Measurements from ENCODE around the gene WDR36.

- TF ChIP-seq EZH2 (IDR thresholded peaks at IDR 0.05; ENCODE audit: borderline replicate concordance, low read depth, low read length) (no peak), MAFK (IDR thresholded peaks at IDR 0.05; ENCODE audit: low read length) (no peak), ZNF274 (IDR thresholded peaks at IDR 0.05; ENCODE audit: borderline replicate concordance, low read depth, low read length) (no peak), POLR2B (IDR thresholded peaks at IDR 0.05; ENCODE audit: low read depth, partially characterized antibody) (no peak), ATF3 (IDR thresholded peaks at IDR 0.05) (no peak), ATF3 (CRISPR knock-in tag; conservative IDR thresholded peaks at IDR 0.05) (no peak), KAT2B (IDR thresholded peaks at IDR 0.05; ENCODE audit: low read depth, low read length) (no peak), MYC (IDR thresholded peaks at IDR 0.05; ENCODE audit: low read depth, low read length) (no peak), MYC (CRISPR knock-in tag; IDR thresholded peaks at IDR 0.05; ENCODE audit: borderline replicate concordance, low read depth) (no peak), SRSF9 (IDR thresholded peaks at IDR 0.05; ENCODE audit: borderline replicate concordance, low read depth, low read length) (no peak), ATF7 (IDR thresholded peaks at IDR 0.05) (no peak), POLR3A (IDR thresholded peaks at IDR 0.05; ENCODE audit: borderline replicate concordance, extremely low read depth, insufficient read depth, insufficient read length) (no peak), CREB5 (CRISPR knock-in tag; IDR thresholded peaks at IDR 0.05) (no peak), ZFX (CRISPR knock-in tag; IDR thresholded peaks at IDR 0.05) (no peak), ZNF609 (CRISPR knock-in tag; IDR thresholded peaks at IDR 0.05; ENCODE audit: borderline replicate concordance) (no peak), NFE2L1 (tag; IDR thresholded peaks at IDR 0.05; ENCODE audit: borderline replicate concordance, low read depth) (no peak)
Observed at GRCh38 chr5:111043712-111044506, 48.2 kb upstream of the WDR36 start.
